Suppressor macrophage (primary cell): Measurements from ENCODE around the gene KAT8.
"Not testable (repeated sequence)": the region's sequence is repeated elsewhere in the genome, so short reads cannot be mapped to it uniquely, and the experiment has no call there.

ENCODE experiments used
- DNase-seq, 4 experiments: peaks; one replicate each; pipeline ENCODE4 v3.0.0-alpha.2; 2020 to 2022

KAT8 gene

GRCh38 chr16:31132303-31132979 is 15.0 kb downstream of the KAT8 start:
- DNase-seq = no peak

GRCh38 chr16:31133046-31133501 is 15.6 kb downstream of the KAT8 start:
- DNase-seq = no peak

DNA sequence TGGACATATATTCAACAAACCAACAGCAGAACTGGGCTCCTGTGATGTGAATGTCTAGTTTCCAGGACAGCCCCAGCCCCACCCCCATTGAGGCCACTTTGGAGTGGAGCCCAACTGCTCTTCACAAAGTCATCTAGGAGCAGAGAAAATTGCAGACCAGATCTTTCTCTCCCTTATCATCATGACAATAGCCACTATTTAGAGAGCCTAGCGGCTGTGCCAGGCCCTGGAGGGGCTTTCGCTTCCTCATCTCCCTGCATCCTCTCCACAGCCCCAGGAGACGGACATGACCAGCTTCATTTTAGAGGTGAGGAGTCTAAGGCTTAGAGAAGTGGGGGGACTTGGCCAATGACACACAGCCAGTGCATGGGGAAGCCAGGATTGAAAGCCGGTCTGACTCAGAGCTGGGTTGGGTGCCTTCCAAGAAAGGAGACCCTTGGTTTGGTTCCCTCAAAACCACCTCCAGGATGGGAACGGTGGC is 16.7 kb downstream of the KAT8 start:
- peak; percentile 29 to 63 (median 59) for DNase-seq

- DNase-seq = peak in 1 of 4 experiments; percentile 26
These were observed 17.4 kb downstream of the KAT8 start for GRCh38 chr16:31134625-31135534.

GRCh38 chr16:31135535-31136286 is 18.2 kb downstream of the KAT8 start, which contains the start of gene PRSS8:
Gene PRSS8 (minus strand): TSS chr16:31135727. CDS start chr16:31135498, 229 bp downstream.
- DNase-seq = no peak

DNA sequence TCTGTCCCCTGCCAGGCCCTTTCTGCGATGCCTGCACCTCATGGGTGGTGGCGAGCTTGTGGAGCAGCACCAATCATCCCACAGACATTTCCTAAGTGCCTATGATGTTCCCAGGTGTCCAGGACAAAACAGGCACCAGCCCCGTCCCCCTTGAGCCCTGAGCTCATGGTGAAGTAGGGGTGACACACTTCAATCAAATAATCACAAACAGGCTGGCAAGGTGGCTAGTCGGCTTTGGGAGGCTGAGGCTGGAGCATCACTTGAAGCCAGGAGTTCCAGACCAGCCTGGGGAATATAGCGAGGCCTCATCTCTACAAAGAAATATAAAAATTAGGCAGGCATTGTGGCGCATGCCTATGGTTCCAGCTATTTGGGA is 18.8 kb downstream of the KAT8 start:
- no peak for DNase-seq

DNA sequence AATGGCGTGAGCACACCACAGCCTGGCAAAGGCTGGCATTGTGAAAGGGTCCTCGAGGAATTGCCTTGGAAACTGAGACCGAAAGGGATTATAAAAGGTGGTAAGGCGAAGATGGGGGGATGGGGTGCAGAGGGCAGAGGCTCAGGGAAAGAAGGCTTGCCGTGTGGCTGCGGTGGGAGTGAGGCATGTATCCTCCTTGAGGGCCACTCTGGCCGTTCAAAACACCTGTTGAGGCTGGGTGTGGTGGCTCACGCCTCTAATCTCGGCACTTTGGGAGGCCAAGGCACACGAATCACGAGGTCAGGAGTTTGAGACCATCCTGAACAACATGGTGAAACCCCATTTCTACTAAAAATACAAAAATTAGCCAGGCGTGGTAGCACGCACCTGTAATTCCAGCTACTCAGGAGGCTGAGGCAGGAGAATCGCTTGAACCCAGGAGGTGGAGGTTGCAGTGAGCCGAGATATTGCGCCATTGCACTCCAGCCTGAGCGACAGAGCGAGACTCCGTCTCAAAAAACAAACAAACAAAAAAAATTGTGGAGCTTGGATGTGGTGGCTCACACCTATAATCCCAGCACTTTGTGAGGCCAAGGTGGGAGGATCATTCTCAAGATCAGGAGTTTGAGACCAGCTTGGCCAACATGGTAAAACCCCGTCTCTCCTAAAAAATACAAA is 19.5 kb downstream of the KAT8 start:
- DNase-seq = not testable (repeated sequence)

- no peak for DNase-seq
These were observed 21.4 kb downstream of the KAT8 start for GRCh38 chr16:31138621-31139578.

DNA sequence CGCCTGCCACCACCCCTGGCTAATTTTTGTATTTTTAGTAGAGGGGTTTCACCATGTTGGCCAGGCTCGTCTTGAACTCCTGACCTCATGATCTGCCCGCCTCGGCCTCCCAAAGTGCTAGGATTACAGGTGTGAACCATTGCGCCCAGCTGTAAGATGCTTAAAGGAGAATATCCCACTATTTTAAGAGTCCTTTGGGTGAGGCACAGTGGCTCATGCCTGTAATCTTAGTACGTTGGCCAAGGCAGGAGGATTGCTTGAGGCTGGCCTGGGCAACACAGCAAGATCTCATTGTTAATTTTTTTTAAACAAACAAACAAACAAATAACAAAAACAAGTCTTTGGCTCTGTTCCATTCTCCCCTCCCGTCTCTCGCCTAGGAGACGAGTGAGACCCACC is 23.6 kb downstream of the KAT8 start:
- not testable (repeated sequence) for DNase-seq

DNA sequence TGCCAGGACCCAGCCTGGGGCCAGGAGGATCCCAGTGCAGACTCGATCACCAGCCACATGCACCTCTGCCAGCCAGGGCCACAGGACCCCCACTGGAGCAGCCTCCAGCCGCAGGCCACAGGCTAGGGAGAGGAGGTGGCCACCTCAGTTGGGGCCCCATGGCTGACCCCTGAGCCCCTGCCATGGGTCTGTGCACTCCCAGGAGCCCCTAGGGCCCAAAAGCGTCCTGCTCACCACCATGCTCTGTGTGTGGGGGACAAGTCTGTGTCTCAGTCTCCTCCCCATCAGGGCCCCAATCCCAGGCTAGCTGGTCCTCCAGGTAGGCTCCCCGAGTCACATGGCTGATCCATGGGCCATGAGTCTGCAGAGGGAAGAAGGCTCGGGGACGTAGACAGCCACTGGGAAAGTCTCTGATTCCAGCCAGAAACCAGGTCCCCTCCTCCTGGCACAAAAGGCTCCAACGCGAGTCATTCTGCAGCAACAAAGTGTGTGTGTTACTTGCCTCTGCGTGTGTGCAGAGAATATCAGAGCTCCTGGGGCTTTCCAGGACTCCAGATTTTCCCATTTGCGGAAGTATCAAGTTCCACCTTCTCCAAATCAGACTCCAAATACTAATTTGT is 24.1 kb downstream of the KAT8 start:
- DNase-seq = no peak

GRCh38 chr16:31142109-31143010 is 24.9 kb downstream of the KAT8 start:
- peak; percentile 99 to 100 (median 99) for DNase-seq

DNA sequence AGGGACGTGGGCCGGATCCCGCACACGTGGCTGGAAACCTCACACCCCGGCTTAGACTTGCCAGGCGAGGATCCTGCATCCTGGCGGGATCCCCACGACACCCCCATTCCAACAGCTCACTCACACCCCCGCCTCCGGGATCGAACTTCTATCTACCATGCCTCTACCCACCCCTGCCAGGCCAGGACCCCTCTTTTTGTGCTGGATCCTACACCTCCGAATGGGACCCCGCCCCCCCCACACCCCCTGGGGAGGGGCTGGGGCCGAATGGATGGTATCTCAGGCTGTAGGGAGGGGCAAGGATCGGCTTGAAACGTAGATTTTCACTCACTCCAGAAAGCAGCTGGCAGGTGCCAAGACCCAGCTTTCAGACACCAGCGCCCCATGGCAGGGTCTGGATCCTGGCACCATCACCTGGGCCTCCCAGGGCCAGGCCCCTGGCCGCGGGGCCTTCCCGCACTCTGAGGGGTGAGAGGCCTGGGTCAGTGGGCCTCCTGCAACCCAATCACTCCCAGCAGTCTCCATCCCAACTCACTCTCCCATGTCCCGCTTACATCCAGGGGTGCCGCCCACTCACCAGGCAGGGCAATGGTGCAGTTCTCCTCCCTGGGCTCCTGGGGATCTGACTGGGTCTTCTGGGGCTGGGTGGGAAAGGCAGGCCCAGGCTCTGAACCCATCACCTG is 25.7 kb downstream of the KAT8 start:
- no peak for DNase-seq

DNA sequence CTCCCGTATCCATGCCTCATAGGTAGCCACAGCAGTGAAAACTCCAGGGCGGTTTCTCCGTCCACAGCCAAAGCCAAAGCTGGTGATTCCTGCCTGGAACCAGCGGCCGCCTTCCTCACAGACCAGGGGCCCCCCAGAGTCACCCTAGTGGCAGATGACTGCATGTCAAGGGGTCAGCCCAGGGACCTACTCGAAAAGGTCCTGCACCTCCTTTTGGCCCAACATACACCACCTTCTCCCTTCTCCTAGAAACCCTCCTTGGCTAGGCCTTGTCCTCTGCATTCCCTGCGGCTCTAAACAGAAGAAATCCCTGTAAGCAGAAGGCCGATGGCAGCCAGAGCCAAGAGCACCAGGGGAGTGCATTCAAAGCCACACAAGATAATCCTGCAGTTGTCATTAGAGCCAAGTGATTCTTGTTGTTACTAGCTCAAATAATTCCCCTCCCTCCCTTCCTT is 26.3 kb downstream of the KAT8 start:
- no peak for DNase-seq

GRCh38 chr16:31144418-31144817 is 27.0 kb downstream of the KAT8 start:
- not testable (repeated sequence) for DNase-seq

DNA sequence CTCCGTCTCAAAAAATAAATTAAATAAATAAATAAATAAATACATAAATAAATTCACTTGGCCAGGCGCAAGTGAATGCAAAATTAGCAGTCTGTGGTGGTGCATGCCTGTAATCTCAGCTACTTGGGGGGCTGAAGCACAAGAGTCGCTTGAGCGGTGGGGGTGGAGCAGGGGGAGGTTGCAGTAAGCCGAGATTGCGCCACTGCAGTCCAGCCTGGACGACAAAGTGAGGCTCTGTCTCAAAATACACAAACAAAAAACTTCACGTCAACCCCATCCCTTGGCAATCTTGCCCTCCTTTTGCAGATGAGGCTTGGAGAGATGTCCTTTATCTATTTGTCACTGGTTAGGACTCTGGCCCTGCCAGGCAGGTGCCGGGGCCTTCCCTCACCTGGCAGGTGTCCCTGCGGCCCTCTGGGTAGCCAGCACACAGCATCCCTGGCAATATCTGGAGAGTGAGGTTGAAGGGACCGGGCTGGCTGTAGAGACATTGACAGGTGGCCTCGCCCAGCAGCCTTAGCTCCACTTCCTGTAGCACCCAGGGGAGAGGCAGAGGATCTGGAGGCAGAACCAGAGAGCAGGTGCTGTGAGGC is 28.0 kb downstream of the KAT8 start:
- peak in 1 of 4 experiments; percentile 39 for DNase-seq

GRCh38 chr16:31147574-31147973 is 30.1 kb downstream of the KAT8 start:
- DNase-seq = no peak

DNA sequence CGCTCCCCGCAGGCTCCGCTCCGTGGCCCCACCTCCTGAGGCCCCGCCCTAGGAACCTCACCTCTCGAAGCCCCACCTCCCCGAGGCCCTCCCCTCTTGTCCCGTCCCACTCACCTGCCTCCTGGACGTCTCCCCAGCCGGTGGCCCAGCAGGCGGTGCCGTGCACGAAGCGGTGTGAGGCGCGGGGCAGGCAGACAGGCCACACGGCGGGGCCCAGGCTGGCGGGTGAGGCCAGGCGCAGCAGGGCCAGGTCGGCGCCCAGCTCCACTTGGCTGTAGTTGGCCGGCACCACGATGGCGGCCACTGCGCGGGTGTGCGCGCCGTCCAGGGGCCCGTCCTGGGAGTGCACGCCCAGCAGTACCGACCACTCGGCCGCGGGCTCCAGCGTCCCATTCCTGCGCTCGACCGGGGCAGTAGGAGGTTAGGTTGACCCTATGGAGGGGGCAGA is 30.8 kb downstream of the KAT8 start:
- no peak for DNase-seq

DNA sequence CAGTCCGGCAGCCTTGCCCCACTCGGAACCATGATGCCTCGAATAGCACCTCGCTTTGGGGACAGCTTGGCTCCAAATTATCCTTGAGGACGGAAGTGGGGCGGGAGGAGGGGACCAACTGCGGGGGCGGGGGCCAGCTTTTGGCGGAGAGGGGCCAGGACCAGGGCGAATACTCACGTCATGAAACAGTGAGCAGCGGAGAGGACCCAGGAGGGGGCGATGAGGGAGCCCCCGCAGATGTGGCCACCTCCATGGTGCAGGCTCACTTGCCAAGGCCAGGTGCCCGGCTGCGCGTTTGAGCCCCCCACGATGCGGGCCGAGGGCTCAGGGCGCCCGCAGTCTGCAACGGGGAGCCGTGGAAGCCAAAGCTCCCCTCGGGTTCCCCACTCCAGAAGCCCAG is 31.4 kb downstream of the KAT8 start:
- no peak for DNase-seq
